ENCODE results near the gene VTI1B.

DNA sequence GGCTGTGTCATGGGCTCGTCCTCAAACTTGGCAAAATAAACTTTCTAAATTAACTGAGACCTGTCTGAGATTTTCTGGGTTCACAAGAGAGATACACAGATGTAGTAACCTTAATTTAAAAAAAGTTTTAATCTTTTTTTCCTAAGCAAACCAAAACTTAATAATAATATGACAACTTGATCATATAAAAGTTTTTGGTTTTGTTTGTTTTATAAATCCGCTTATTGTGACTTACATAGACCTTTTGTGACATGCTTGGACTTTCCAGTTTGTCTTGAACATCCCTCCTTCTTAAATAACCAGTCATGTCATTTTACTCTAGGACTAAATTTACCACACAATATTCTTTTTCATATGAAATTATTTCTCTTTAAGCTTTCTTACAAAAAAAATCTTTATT is 35.8 kb upstream of the VTI1B start:
- TF ChIP-seq HNF4A (conservative IDR thresholded peaks at IDR 0.05) (no peak), REST (IDR thresholded peaks at IDR 0.05) (no peak), SP1 (IDR thresholded peaks at IDR 0.05) (no peak), NR2F2 (IDR thresholded peaks at IDR 0.05) (no peak)
- TF ChIP-seq, protein P1, sequence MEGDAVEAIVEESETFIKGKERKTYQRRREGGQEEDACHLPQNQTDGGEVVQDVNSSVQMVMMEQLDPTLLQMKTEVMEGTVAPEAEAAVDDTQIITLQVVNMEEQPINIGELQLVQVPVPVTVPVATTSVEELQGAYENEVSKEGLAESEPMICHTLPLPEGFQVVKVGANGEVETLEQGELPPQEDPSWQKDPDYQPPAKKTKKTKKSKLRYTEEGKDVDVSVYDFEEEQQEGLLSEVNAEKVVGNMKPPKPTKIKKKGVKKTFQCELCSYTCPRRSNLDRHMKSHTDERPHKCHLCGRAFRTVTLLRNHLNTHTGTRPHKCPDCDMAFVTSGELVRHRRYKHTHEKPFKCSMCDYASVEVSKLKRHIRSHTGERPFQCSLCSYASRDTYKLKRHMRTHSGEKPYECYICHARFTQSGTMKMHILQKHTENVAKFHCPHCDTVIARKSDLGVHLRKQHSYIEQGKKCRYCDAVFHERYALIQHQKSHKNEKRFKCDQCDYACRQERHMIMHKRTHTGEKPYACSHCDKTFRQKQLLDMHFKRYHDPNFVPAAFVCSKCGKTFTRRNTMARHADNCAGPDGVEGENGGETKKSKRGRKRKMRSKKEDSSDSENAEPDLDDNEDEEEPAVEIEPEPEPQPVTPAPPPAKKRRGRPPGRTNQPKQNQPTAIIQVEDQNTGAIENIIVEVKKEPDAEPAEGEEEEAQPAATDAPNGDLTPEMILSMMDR (IDR thresholded peaks at IDR 0.05; ENCODE audit: low read depth, low read length, missing input control) = no peak
